Gastroesophageal sphincter (tissue), 4 donors: ENCODE results near the gene BHLHE41. TPM values are rescaled to one million over a fixed set of nuclear protein-coding genes. Genes with fewer than 3 reads are reported as not detected.

ENCODE experiments used
- ATAC-seq: fragments of 150-250 bp; one replicate; pipeline ENCODE4 v1.9.1; 2016; ENCODE audit warnings: mild to moderate bottlenecking, moderate library complexity
- H3K27ac ChIP-seq, 4 donors: fragments of 200-600 bp; sonication (generic) in 3 of 4; 1 replicate in 3 of 4; 2 replicates in 1 of 4; pipeline ENCODE4 v1.5.1; 2016 to 2019
- H3K27me3 ChIP-seq: fragments of 200-600 bp; sonication (generic); one replicate; pipeline ENCODE4 v1.5.1; 2019
- H3K36me3 ChIP-seq, 2 donors: fragments of 200-600 bp; sonication (generic); one replicate each; pipeline ENCODE4 v1.5.1; 2019; ENCODE audit warnings: control low read depth in 1 of 2
- H3K4me1 ChIP-seq, 3 donors: fragments of 200-600 bp; sonication (generic); 1 replicate in 2 of 3; 2 replicates in 1 of 3; pipeline ENCODE4 v1.5.1; 2016 to 2019; ENCODE audit warnings: control low read depth in 2 of 3
- H3K4me3 ChIP-seq, 2 donors: fragments of 200-600 bp; sonication (generic); one replicate each; pipeline ENCODE4 v1.5.1; 2019; ENCODE audit warnings: mild to moderate bottlenecking in 1 of 2, moderate library complexity in 1 of 2
- H3K9me3 ChIP-seq, 3 donors: fragments of 200-600 bp; sonication (generic); one replicate each; pipeline ENCODE4 v1.5.1; 2017 to 2019; ENCODE audit warnings: control low read depth in 2 of 3
- EP300 ChIP-seq: sonication (generic); formaldehyde crosslinking; IDR thresholded peaks from one replicate; pipeline ENCODE4 v1.6.1; 2017; ENCODE audit warnings: antibody characterized with exemption, mild to moderate bottlenecking
- POLR2A ChIP-seq, 2 donors: fragments of 450-650 bp; IDR thresholded peaks; one replicate each; pipeline ENCODE4 v1.6.1; 2017; ENCODE audit warnings: antibody characterized with exemption in 2 of 2, mild to moderate bottlenecking in 2 of 2, moderate library complexity in 1 of 2
- POLR2AphosphoS5 ChIP-seq: sonication (generic); formaldehyde crosslinking; IDR thresholded peaks from one replicate; pipeline ENCODE4 v1.6.1; 2017; ENCODE audit warnings: antibody characterized with exemption
- whole genome bisulfite sequencing, 2 donors: methylation state at CpG; one replicate each; pipeline ENCODE4 v1.1.5; 2018; ENCODE audit warnings: low coverage in 1 of 2; 5-methylcytosine and 5-hydroxymethylcytosine counted together
- total RNA-seq, 4 donors: library from RNA; depleted of rRNA; stranded (reverse); fragments of >200 nt; gene quantifications; one replicate each; pipeline ENCODE4 v1.1.0, GENCODE V29; 2016
- TF ChIP-seq, protein P1 (sequence below), 4 experiments: fragments of 200-600 bp in 2 of 4; fragments of 450-650 bp in 2 of 4; sonication (generic) in 1 of 4; IDR thresholded peaks; one replicate each; pipeline ENCODE4 v1.5.1; 2017 to 2019; ENCODE audit warnings: antibody characterized with exemption in 4 of 4, mild to moderate bottlenecking in 2 of 4, moderate library complexity in 2 of 4

The BHLHE41 gene
- total RNA-seq, 4 donors from 2014 or later = 5.3 to 91.2 (median 21.7) TPM

DNA sequence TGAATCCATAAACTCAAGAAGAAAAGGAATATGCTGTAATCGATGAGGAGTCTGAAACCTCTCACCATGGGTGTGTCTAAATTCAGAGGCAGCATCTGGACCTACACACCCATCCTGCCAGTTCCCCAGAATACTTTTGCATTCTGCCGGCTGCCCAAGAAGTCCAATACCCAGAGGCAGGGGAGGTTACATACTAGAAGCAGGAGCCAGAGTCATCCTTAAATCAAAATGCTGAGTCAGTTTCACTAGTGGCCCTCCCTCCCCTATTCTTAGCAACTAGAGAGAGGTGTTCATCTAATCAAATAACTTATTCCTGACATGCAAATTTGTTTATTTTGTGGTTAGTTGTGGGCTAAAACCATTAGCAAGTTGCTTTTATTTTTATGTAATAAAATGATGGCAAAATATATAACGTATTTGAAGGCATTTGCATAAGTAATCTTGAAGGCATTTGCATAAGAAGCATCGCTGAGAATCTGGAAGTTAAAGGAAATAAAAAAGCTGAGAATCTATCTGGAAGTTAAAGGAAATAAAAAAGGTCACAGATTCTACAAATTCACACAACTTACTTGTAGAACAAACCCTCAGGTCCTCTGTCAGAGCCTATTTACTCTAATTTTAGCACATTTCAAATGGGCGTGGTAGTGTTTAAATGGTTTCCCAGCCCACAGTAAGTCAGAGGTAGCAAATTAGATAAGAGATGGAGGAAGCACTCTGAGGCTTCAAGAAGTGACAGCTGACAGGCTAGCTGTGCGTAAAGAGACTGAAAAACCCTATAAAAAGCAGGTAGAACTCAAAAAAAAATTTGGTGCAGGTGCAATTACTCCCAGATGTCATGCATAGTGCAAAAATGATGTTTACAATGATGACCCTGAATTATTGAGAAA lies 7.8 kb downstream of the BHLHE41 start:
- Histone ChIP-seq H3K36me3 (no peaks in the 10 kb centered on the region), H3K9me3 (no peaks in the 10 kb centered on the region), H3K4me1 (peaks cover 4 to 86% (median 11%) of the 10 kb centered on the region in 3 donors), H3K27ac (peak overlapping the region; percentile 15 to 98 (median 83)), H3K4me3 (no peak overlapping the region), H3K27me3 (no peaks in the 10 kb centered on the region)
- no peak for ATAC-seq
- no peak for TF ChIP-seq POLR2AphosphoS5
- TF ChIP-seq, protein P1, sequence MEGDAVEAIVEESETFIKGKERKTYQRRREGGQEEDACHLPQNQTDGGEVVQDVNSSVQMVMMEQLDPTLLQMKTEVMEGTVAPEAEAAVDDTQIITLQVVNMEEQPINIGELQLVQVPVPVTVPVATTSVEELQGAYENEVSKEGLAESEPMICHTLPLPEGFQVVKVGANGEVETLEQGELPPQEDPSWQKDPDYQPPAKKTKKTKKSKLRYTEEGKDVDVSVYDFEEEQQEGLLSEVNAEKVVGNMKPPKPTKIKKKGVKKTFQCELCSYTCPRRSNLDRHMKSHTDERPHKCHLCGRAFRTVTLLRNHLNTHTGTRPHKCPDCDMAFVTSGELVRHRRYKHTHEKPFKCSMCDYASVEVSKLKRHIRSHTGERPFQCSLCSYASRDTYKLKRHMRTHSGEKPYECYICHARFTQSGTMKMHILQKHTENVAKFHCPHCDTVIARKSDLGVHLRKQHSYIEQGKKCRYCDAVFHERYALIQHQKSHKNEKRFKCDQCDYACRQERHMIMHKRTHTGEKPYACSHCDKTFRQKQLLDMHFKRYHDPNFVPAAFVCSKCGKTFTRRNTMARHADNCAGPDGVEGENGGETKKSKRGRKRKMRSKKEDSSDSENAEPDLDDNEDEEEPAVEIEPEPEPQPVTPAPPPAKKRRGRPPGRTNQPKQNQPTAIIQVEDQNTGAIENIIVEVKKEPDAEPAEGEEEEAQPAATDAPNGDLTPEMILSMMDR (IDR thresholded peaks at IDR 0.05) = no peak
- 63 to 64% methylated on average over 6 of the region's 6 CpGs for WGBS, 2 donors

- peak overlapping the region; percentile 70 to 98 (median 96) for H3K27ac ChIP-seq
- TF ChIP-seq EP300 = no peak
- no peak for TF ChIP-seq POLR2AphosphoS5
- TF ChIP-seq POLR2A (IDR thresholded peaks at IDR 0.05) = no peak
- TF ChIP-seq, protein P1 (IDR thresholded peaks at IDR 0.05) = no peak
- no peaks in the 10 kb centered on the region for H3K9me3 ChIP-seq
- peak overlapping the region; percentile 16 to 64 for H3K4me3 ChIP-seq
- no peak for ATAC-seq
- 19 to 39% methylated on average over 10 to 13 of the region's 13 CpGs for WGBS, 2 donors
- H3K36me3 ChIP-seq = no peaks in the 10 kb centered on the region
- no peaks in the 10 kb centered on the region for H3K27me3 ChIP-seq
- H3K4me1 ChIP-seq = peaks cover 4 to 70% (median 10%) of the 10 kb centered on the region in 3 donors
Measured at GRCh38 chr12:26114720-26115401, 10.0 kb downstream of the BHLHE41 start.

DNA sequence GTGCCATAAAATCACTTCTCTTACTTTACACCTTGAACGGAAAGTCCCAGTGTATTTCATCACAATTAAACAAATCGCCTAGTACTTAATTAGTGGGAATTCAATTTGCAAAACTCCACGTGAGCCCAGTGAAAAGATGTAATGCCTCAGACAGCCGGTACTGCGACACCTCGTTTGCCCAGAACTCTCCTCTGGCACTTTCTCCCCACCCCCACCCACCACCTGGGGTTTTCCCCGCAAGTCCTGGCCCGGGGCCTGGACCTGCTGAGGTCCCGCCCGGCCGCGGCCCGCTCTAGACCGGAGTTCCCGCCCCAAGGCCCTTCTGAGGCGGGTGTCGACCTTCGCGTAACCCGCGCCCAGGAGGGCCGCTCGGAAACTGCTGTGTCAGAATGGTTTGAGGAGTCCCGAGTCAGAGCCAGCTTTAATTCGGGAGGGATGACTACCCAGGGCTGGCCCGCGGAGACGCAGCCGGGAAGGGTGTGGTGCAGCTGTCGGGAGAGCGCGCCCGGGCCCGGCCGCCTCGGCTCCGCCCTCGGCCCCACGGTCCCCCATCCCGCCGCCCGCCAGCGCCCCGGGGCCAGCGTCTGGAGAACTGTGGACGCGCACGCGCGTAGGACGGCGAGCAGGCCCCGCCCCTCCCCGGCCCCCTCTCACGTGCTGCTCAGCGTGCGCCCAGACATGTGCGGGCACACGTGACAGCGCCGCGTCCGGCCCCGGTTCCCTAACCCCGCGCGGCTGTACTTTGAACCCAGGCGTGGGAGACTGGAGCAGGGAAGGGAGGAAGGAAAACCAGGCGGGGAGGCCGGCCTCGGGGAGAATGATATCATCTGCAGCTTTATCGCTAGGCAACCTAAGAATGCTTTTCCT lies 10.8 kb downstream of the BHLHE41 start:
- 0 to 6% methylated on average over 3 to 19 of the region's 72 CpGs for WGBS, 2 donors
- Histone ChIP-seq H3K27me3 (no peaks in the 10 kb centered on the region), H3K36me3 (no peaks in the 10 kb centered on the region), H3K27ac (peak overlapping the region; percentile 70 to 98 (median 96)), H3K4me3 (peak overlapping the region; percentile 16 to 64), H3K9me3 (no peaks in the 10 kb centered on the region), H3K4me1 (peaks cover 4 to 70% (median 7%) of the 10 kb centered on the region in 3 donors)
- ATAC-seq = peak; percentile 90
- peak; percentile 80 for TF ChIP-seq POLR2AphosphoS5
- no peak for TF ChIP-seq EP300
- TF ChIP-seq, protein P1 (IDR thresholded peaks at IDR 0.05) = peak in 3 of 4 experiments; percentile 35 to 59 (median 49)
- TF ChIP-seq POLR2A (IDR thresholded peaks at IDR 0.05) = peak; percentile 91 to 93

GRCh38 chr12:26113181-26113654 lies 11.6 kb downstream of the BHLHE41 start:
- ATAC-seq = peak; percentile 21
- Histone ChIP-seq H3K36me3 (no peaks in the 10 kb centered on the region), H3K9me3 (no peaks in the 10 kb centered on the region), H3K27ac (peak overlapping the region; percentile 70 to 98 (median 96)), H3K4me1 (peaks cover 4 to 67% (median 7%) of the 10 kb centered on the region in 3 donors), H3K27me3 (no peaks in the 10 kb centered on the region), H3K4me3 (peak overlapping the region; percentile 16 to 64)
- 32 to 43% methylated on average over 6 of the region's 6 CpGs for WGBS, 2 donors
- TF ChIP-seq, protein P1 (IDR thresholded peaks at IDR 0.05) = no peak
- peak; percentile 45 for TF ChIP-seq POLR2AphosphoS5
